ENCODE measurements around the gene AGO4. TPM values are rescaled to one million over a fixed set of nuclear protein-coding genes. Genes with fewer than 3 reads are reported as not detected.
A peak's percentile ranks its signal among the peaks of the same experiment; 100 is the strongest.

The AGO4 gene
- total and polyA plus RNA-seq, 2 of the 8 experiments (the other 6 are each of a cell fraction or from before 2014, with no cell fraction given), result 5.5 to 7.7 TPM

GRCh38 chr1:35809114-35810095, 1.6 kb downstream of the AGO4 start:
- no peak overlapping the region for H4K5ac ChIP-seq (ENCODE audit: insufficient read length, low read depth, low read length)
- H3K9me3 ChIP-seq (ENCODE audit: insufficient read depth in 2 of 2, low read depth in 1 of 2, low read length in 1 of 2), result no peaks in the 10 kb centered on the region
- H2BK5ac ChIP-seq (ENCODE audit: low read depth, low read length), result no peak overlapping the region
- H2BK120ac ChIP-seq (replicated peaks; ENCODE audit: low read depth, low read length), result no peak overlapping the region
- H2AK5ac ChIP-seq (ENCODE audit: low read depth, low read length), result no peak overlapping the region
- H4K91ac ChIP-seq (replicated peaks; ENCODE audit: insufficient read length, low read length), result no peak overlapping the region
- no peaks in the 10 kb centered on the region for H4K20me1 ChIP-seq (replicated peaks in 1 of 2; ENCODE audit: control insufficient read depth in 1 of 2, insufficient read depth in 2 of 2, low read length in 2 of 2)
- ChIA-PET POLR2A (ENCODE audit: partially characterized antibody) (interaction anchor here (1.3 to 1.4 kb wide), 2 partner anchors 75 to 122 kb away, joined by 3 to 5 read pairs; partner anchors contain the start of gene AGO3), CTCF (ENCODE audit: partially characterized antibody) (interaction anchor here (1.1 kb wide), 1 partner anchor 53 kb away, joined by 3 read pairs; no protein-coding TSS in a partner anchor)
- no peaks in the 10 kb centered on the region for H3K79me1 ChIP-seq (ENCODE audit: low read depth, low read length)
- H3K4me3 ChIP-seq (ENCODE audit: extremely low read depth in 1 of 4, insufficient read depth in 2 of 4, low read depth in 3 of 4, low read length in 4 of 4), result peak overlapping the region; percentile 68 to 92 (median 71)
- H3K56ac ChIP-seq (replicated peaks; ENCODE audit: insufficient read length, low read depth, low read length), result no peak overlapping the region
- 83% methylated on average over 7 of the region's 7 CpGs; no CpG with 5 or more reads in 1 of the 2 experiments for WGBS, 2 experiments (ENCODE audit: extremely low coverage in 1 of 2, insufficient coverage in 1 of 2, insufficient read length in 1 of 2, insufficient replicate concordance in 2 of 2, low coverage in 1 of 2, low lambda C conversion rate in 2 of 2, missing lambda C conversion rate in 1 of 2)
- no peak overlapping the region for H3K27ac ChIP-seq (ENCODE audit: low read depth, low read length)
- FAIRE-seq (no peak), DNase-seq (ENCODE audit: low read depth in 1 of 2, low spot score in 2 of 2) (no peak)
- no peaks in the 10 kb centered on the region for H3K36me3 ChIP-seq (ENCODE audit: control insufficient read depth in 2 of 4, insufficient read depth in 4 of 4, low read length in 3 of 4)
- no peaks in the 10 kb centered on the region for H3K27me3 ChIP-seq (replicated peaks in 1 of 4; ENCODE audit: control insufficient read depth in 3 of 4, extremely low read depth in 1 of 4, insufficient read depth in 3 of 4, low read length in 3 of 4)
- H3K4ac ChIP-seq (replicated peaks; ENCODE audit: insufficient read length, low read depth, low read length), result no peak overlapping the region
- peaks cover 11% of the 10 kb centered on the region for H3K23me2 ChIP-seq (ENCODE audit: low read depth, low read length)
- H4K8ac ChIP-seq (ENCODE audit: extremely low read depth, insufficient read depth, low read length), result no peak overlapping the region
- no peak overlapping the region for H2AFZ ChIP-seq (ENCODE audit: low read length)
- H3K14ac ChIP-seq (ENCODE audit: insufficient read length), result no peak overlapping the region
- no peak overlapping the region for H2BK12ac ChIP-seq (ENCODE audit: low read depth, low read length)
- no peak overlapping the region for H3K9ac ChIP-seq (replicated peaks in 1 of 4; ENCODE audit: extremely low read depth in 1 of 4, low read depth in 3 of 4, low read length in 3 of 4)
- peak overlapping the region; percentile 67 to 86 for H3K4me2 ChIP-seq (ENCODE audit: insufficient read depth in 1 of 2, low read depth in 2 of 2, low read length in 2 of 2)
- H3K18ac ChIP-seq (ENCODE audit: extremely low read depth, low read length), result no peak overlapping the region
- H2BK15ac ChIP-seq (ENCODE audit: low read length), result no peak overlapping the region
- no peak overlapping the region for H3K23ac ChIP-seq (ENCODE audit: insufficient read length)
- H2BK20ac ChIP-seq (ENCODE audit: low read length), result no peak overlapping the region
- H3K4me1 ChIP-seq (replicated peaks in 1 of 4; ENCODE audit: control insufficient read depth in 3 of 4, insufficient read depth in 4 of 4, low read length in 3 of 4), result peaks cover 0 to 3% (median 0%) of the 10 kb centered on the region in 4 experiments; a peak in 1 of 7 replicates
- H3K79me2 ChIP-seq (ENCODE audit: control insufficient read depth in 1 of 2, insufficient read depth in 2 of 2, low read length in 2 of 2), result peaks cover 0 to 2% of the 10 kb centered on the region in 2 experiments; a peak in 1 of 4 replicates
- TF ChIP-seq BRCA1 (IDR thresholded peaks at IDR 0.05; ENCODE audit: low read depth, low read length), result no peak
- no peak for TF ChIP-seq RXRA (IDR thresholded peaks at IDR 0.05; ENCODE audit: insufficient read depth, low read depth, low read length)
- no peak for TF ChIP-seq ZNF274 (IDR thresholded peaks at IDR 0.05; ENCODE audit: borderline replicate concordance, extremely low read depth, low read length)
- TF ChIP-seq GABPA (IDR thresholded peaks at IDR 0.05; ENCODE audit: borderline replicate concordance, insufficient read depth, low read length), result no peak
- TF ChIP-seq HDAC6 (IDR thresholded peaks at IDR 0.05; ENCODE audit: low read depth, low read length), result no peak
- TF ChIP-seq SAP30 (IDR thresholded peaks at IDR 0.05; ENCODE audit: insufficient read depth, insufficient replicate concordance, low read length), result no peak
- no peak for TF ChIP-seq FOSL1 (IDR thresholded peaks at IDR 0.05; ENCODE audit: insufficient read depth, low read depth, low read length)
- TF ChIP-seq TCF12 (IDR thresholded peaks at IDR 0.05; ENCODE audit: low read depth, low read length), result no peak
- TF ChIP-seq NRF1 (IDR thresholded peaks at IDR 0.05; ENCODE audit: low read depth, low read length), result no peak
- TF ChIP-seq, protein P1, sequence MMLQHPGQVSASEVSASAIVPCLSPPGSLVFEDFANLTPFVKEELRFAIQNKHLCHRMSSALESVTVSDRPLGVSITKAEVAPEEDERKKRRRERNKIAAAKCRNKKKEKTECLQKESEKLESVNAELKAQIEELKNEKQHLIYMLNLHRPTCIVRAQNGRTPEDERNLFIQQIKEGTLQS (IDR thresholded peaks at IDR 0.05; ENCODE audit: insufficient read depth, low read depth, low read length), result no peak

Data from H1 (cell line).